ENCODE results near the gene LMNA.

Gene LMNA

DNA sequence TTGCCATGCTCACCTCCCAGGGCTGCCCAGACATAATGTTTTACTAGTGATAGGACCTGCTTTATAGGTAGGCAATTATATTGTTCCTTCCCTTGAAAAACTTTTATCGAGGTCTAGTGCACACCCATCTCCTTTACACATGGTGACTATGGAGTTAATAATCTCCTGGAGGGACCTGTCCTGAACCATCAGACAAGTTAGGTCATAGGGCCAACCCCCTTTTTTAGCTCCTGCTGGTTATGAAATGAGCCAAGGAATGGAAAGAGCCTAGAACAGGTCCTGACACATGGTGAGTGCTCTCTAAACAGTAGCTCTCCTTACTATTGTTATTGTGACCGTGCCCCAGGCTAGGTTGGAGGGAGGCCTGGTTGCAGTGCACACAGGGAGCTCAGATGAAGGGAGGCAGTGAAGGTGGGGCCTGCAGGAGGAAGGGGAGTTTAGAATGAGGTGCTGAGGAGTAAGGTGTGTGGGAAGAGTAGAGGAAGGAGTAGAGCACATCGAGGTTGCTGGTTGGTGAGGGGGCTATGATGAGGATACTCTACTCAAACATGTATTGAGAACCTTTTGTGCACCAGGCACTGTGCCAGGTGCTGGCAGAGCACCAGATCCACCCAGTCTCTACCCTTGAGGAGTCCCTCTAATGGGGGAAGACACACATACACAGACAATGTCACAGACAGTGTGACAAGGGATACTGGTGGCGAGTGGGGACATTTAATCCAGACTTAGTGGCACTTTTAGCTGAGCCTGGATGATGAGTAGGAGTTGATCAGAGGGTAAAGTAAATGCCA is 14.1 kb upstream of the LMNA start:
- TF ChIP-seq SIN3A (IDR thresholded peaks at IDR 0.05; ENCODE audit: borderline replicate concordance, insufficient read depth, low read length), result no peak
- TF ChIP-seq, protein P1, sequence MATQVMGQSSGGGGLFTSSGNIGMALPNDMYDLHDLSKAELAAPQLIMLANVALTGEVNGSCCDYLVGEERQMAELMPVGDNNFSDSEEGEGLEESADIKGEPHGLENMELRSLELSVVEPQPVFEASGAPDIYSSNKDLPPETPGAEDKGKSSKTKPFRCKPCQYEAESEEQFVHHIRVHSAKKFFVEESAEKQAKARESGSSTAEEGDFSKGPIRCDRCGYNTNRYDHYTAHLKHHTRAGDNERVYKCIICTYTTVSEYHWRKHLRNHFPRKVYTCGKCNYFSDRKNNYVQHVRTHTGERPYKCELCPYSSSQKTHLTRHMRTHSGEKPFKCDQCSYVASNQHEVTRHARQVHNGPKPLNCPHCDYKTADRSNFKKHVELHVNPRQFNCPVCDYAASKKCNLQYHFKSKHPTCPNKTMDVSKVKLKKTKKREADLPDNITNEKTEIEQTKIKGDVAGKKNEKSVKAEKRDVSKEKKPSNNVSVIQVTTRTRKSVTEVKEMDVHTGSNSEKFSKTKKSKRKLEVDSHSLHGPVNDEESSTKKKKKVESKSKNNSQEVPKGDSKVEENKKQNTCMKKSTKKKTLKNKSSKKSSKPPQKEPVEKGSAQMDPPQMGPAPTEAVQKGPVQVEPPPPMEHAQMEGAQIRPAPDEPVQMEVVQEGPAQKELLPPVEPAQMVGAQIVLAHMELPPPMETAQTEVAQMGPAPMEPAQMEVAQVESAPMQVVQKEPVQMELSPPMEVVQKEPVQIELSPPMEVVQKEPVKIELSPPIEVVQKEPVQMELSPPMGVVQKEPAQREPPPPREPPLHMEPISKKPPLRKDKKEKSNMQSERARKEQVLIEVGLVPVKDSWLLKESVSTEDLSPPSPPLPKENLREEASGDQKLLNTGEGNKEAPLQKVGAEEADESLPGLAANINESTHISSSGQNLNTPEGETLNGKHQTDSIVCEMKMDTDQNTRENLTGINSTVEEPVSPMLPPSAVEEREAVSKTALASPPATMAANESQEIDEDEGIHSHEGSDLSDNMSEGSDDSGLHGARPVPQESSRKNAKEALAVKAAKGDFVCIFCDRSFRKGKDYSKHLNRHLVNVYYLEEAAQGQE (IDR thresholded peaks at IDR 0.05; ENCODE audit: insufficient read depth in 1 of 2, low read depth in 2 of 2, low read length in 2 of 2), result no peak

DNA sequence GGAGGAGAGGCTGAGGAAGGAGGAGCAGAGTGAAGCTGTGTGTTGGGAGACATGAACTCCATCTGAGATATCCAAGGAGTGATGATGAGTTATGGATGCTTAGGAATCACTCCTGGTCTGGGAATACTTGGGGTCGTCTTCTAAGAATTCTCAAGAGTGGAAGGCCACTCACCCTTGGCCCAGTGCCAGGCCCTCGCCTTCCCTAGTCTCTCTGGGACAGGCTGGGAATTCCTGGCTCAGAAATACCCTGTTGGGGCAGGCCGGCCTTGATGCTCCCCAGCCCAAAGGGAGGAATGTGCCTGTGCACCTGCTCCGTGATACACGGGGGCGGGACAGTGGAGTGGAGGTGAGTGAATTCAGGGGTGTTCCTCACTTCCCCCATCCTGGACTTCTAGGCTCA is 12.6 kb upstream of the LMNA start:
- TF ChIP-seq, protein P1 (IDR thresholded peaks at IDR 0.05; ENCODE audit: insufficient read depth in 1 of 2, low read depth in 2 of 2, low read length in 2 of 2), result no peak
- TF ChIP-seq TAF1 (IDR thresholded peaks at IDR 0.05; ENCODE audit: borderline replicate concordance, insufficient read depth, low read length), result no peak
- no peak for TF ChIP-seq POLR2AphosphoS5 (IDR thresholded peaks at IDR 0.05; ENCODE audit: low read depth, low read length)
- TF ChIP-seq FOXP2 (optimal IDR thresholded peaks at IDR 0.05; ENCODE audit: borderline replicate concordance, extremely low read depth, extremely low read length, insufficient read depth), result no peak
- no peak for TF ChIP-seq SIN3A (IDR thresholded peaks at IDR 0.05; ENCODE audit: borderline replicate concordance, insufficient read depth, low read length)

DNA sequence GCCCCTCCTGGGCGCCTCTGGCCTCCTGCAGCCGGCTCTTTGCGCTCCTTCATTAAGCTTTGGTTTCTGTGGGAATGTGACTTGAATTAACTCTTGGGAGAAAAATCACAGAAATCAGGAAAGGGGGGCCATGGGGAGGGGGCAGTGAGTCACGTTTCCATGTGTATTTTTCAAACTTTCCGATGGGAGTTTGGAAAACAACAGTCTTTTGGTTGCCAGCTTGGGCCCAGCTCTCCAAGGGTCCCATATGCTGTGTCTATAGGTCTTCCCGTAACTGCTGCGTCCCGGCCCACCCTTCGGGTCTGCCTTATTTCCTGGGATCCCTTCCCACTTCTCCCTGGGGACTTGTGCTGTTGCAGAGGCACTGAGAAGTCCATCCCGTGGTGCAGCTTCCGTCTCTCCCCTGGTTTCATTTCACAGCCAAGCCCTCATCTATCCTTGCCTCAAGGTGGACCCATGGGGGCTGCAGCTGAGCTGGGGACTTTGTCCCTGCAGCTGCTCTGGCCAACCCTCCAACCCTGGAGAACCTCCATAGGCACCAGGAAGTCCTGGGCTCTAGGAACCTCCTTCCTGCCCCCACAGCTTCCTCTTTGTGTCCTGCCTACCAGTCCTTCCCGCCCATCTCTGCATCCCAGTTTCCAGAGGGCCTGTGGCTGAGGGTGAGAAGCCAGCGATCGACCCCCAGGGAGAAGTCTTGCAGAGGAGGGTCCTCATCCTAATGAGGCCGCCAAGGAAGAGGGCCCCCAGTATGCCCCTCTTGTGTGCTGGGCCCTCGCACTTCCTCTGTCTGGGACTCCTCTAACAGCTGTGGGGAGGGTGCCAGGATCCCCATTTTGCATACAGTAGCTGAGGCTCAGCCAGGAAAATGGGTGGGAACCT is 11.6 kb upstream of the LMNA start:
- no peak for TF ChIP-seq POLR2AphosphoS5 (IDR thresholded peaks at IDR 0.05; ENCODE audit: low read depth, low read length)

DNA sequence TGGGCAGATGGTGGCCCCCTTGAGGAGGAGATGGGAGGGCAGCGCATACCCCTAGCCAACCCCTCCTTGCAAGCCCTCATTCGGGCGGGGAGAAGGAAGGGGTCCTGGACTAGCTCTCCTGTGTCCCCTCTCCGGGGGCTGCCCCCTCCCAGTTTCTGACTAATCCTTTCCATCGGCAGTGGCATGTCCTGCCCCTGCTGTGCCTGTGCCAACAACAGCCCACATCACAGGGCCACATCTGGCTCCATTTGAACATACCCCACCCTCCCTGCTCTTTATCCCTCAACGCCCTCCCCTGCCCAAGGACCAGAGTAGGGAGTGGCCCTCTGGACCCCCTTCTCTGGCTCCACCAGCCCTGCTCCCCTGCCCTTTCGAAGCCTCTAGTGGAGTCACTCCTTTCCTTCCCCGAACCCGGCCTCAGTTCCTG is 11.0 kb upstream of the LMNA start:
- TF ChIP-seq TAF1 (IDR thresholded peaks at IDR 0.05; ENCODE audit: borderline replicate concordance, insufficient read depth, low read length), result no peak
- TF ChIP-seq FOXP2 (optimal IDR thresholded peaks at IDR 0.05; ENCODE audit: borderline replicate concordance, extremely low read depth, extremely low read length, insufficient read depth), result no peak
- TF ChIP-seq, protein P1 (IDR thresholded peaks at IDR 0.05; ENCODE audit: insufficient read depth in 1 of 2, low read depth in 2 of 2, low read length in 2 of 2), result no peak
- TF ChIP-seq SIN3A (IDR thresholded peaks at IDR 0.05; ENCODE audit: borderline replicate concordance, insufficient read depth, low read length), result no peak
- TF ChIP-seq POLR2AphosphoS5 (IDR thresholded peaks at IDR 0.05; ENCODE audit: low read depth, low read length), result no peak

DNA sequence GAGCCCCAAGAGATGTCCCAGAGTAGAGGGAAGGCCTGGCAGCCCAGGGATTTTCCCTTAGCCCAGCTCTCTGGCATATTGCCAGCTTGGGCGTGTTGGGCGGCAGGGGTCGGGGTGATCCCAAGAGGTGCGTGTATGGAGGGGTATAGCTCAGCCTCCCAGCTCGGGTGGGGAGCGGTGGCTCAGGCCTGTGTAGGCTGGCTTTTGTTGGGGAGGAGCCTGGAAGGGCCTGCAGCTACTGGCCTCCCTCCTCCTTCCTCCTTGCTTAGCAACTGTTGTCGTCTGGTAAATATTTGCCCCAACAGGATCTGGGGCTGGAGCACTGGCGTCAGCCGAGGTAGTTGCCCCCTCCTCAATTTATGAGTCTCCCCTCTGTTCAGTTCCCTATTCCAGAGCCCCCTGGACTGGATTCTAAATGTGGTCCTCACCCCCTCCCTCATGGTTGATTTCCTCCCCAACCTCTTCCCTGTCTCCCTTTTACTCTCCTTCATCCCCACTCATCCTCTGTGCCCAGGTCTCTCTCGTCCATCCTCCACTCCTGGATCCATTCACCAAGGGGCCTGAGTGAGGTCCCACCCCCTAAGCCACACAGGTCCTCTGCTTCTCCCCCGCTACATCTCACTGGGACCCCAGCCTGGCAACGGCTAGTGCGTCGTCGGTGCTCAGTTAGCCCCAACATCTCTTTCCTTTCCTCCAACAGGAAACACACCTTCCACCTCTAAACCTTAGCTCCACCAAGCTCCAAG is 10.3 kb upstream of the LMNA start:
- TF ChIP-seq TAF1 (IDR thresholded peaks at IDR 0.05; ENCODE audit: borderline replicate concordance, insufficient read depth, low read length), result no peak
- no peak for TF ChIP-seq POLR2AphosphoS5 (IDR thresholded peaks at IDR 0.05; ENCODE audit: low read depth, low read length)
- TF ChIP-seq, protein P1 (IDR thresholded peaks at IDR 0.05; ENCODE audit: insufficient read depth in 1 of 2, low read depth in 2 of 2, low read length in 2 of 2), result no peak
- no peak for TF ChIP-seq FOXP2 (optimal IDR thresholded peaks at IDR 0.05; ENCODE audit: borderline replicate concordance, extremely low read depth, extremely low read length, insufficient read depth)
- TF ChIP-seq SIN3A (IDR thresholded peaks at IDR 0.05; ENCODE audit: borderline replicate concordance, insufficient read depth, low read length), result no peak

Data from PFSK-1 (cell line).